ENCODE measurements around the gene WDR70. TPM values are rescaled to one million over a fixed set of nuclear protein-coding genes. Genes with fewer than 3 reads are reported as not detected.

Gene WDR70
- total and polyA plus RNA-seq, 7 donors = 8.4 to 36.4 (median 25.5) TPM

- TF ChIP-seq POLR2AphosphoS5 (IDR thresholded peaks at IDR 0.05) = no peak
- no peak for TF ChIP-seq POLR2A (IDR thresholded peaks at IDR 0.05)
- TF ChIP-seq, protein P1, sequence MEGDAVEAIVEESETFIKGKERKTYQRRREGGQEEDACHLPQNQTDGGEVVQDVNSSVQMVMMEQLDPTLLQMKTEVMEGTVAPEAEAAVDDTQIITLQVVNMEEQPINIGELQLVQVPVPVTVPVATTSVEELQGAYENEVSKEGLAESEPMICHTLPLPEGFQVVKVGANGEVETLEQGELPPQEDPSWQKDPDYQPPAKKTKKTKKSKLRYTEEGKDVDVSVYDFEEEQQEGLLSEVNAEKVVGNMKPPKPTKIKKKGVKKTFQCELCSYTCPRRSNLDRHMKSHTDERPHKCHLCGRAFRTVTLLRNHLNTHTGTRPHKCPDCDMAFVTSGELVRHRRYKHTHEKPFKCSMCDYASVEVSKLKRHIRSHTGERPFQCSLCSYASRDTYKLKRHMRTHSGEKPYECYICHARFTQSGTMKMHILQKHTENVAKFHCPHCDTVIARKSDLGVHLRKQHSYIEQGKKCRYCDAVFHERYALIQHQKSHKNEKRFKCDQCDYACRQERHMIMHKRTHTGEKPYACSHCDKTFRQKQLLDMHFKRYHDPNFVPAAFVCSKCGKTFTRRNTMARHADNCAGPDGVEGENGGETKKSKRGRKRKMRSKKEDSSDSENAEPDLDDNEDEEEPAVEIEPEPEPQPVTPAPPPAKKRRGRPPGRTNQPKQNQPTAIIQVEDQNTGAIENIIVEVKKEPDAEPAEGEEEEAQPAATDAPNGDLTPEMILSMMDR (IDR thresholded peaks at IDR 0.05) = no peak
- no peak for TF ChIP-seq EP300 (IDR thresholded peaks at IDR 0.05)
- H3K27me3 ChIP-seq = no peaks in the 10 kb centered on the region
- peaks cover 0 to 10% (median 0%) of the 10 kb centered on the region in 4 donors for H3K36me3 ChIP-seq
- intact Hi-C loops (cut with DNase I) = no loop called here
- no peak for DNase-seq
- H3K4me3 ChIP-seq = no peak overlapping the region
- no peaks in the 10 kb centered on the region for H3K4me1 ChIP-seq
- H3K9me3 ChIP-seq = no peaks in the 10 kb centered on the region
- 67 to 87% methylated on average over 3 of the region's 3 CpGs for WGBS, 2 donors
- no peak overlapping the region for H3K27ac ChIP-seq
These were observed 316.5 kb downstream of the WDR70 start for GRCh38 chr5:37695647-37696046.

DNA sequence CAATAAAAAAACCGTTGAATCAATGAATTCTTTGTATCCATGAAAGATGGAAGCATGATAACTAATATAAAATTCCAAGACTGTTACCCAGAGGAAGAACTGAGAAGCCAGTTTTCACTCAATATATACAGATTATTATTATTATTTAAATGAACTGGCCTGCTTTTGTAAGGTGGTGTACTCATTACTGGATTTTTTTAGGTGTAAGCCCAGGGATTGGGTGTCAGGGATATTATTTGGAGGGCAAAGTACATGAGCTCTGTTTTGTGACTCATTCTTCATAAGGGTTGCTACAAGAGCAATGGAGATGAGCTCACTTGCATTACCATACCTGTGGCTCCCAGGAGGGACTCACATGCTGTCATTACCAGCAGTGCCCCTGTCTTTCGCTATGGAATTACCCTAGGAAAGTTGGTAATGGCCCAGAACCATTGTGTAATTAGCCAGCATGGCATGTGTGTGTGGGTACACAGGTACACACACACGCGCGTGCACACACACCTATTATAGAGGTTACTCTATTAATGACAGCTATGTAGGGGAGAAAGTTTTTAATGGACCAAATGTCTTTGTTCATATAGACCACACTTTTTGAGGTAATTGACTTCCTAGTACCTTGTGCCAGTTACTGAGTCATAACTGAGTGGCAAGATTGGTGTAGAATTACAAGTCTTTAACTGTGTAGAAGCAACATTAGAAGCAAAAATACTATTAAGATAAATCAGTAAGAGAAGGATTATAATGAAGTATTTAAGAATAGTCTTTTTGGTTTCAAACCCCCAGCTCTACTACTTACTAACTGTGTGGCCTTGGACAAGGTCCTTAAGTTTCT lies 317.3 kb downstream of the WDR70 start:
- Histone ChIP-seq H3K27ac (no peak overlapping the region), H3K4me3 (no peak overlapping the region), H3K36me3 (peaks cover 0 to 10% (median 0%) of the 10 kb centered on the region in 4 donors), H3K4me1 (no peaks in the 10 kb centered on the region), H3K27me3 (no peaks in the 10 kb centered on the region), H3K9me3 (no peaks in the 10 kb centered on the region)
- 89 to 96% methylated on average over 5 of the region's 5 CpGs for WGBS, 2 donors
- DNase-seq = no peak
- intact Hi-C loops (cut with DNase I) = no loop called here
- TF ChIP-seq EP300 (IDR thresholded peaks at IDR 0.05) (no peak), POLR2AphosphoS5 (IDR thresholded peaks at IDR 0.05) (no peak), POLR2A (IDR thresholded peaks at IDR 0.05) (no peak)
- TF ChIP-seq, protein P1 (IDR thresholded peaks at IDR 0.05) = no peak

- no peaks in the 10 kb centered on the region for H3K27me3 ChIP-seq
- H3K9me3 ChIP-seq = no peaks in the 10 kb centered on the region
- intact Hi-C loops (cut with DNase I) = no loop called here
- no peak overlapping the region for H3K27ac ChIP-seq
- TF ChIP-seq EP300 (IDR thresholded peaks at IDR 0.05) (no peak), POLR2AphosphoS5 (IDR thresholded peaks at IDR 0.05) (no peak), POLR2A (IDR thresholded peaks at IDR 0.05) (no peak)
- TF ChIP-seq, protein P1 (IDR thresholded peaks at IDR 0.05) = no peak
- peaks cover 0 to 10% (median 0%) of the 10 kb centered on the region in 4 donors for H3K4me1 ChIP-seq
- WGBS, 2 donors = 47 to 49% methylated on average over 2 of the region's 2 CpGs
- no peak for DNase-seq
- H3K4me3 ChIP-seq = no peak overlapping the region
- H3K36me3 ChIP-seq = peaks cover 0 to 10% (median 0%) of the 10 kb centered on the region in 4 donors
These were observed 322.8 kb downstream of the WDR70 start for GRCh38 chr5:37701868-37702267.

DNA sequence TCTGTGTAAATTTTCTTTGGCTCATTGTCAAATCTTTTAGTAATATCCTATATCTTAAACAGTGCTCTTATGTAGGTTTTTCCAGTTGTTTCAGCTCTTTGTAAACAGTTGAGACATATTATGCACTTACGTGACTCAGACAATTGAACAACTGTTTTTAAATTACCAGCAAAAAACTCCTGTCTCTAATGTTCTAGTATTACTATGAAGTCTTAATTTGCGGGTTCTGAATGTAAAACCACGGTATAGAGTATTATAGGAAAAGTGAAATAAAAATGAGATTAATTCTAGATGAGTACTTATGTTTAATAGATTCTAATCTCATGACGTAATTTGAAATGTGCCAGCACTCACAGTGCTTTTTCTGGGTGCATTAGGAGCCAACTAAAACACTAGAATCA lies 324.7 kb downstream of the WDR70 start:
- H3K27ac ChIP-seq = no peak overlapping the region
- peaks cover 0 to 1% (median 0%) of the 10 kb centered on the region in 4 donors for H3K36me3 ChIP-seq
- peaks cover 0 to 10% (median 0%) of the 10 kb centered on the region in 4 donors for H3K4me1 ChIP-seq
- 90 to 91% methylated on average over 4 of the region's 4 CpGs for WGBS, 2 donors
- intact Hi-C loops (cut with DNase I) = no loop called here
- no peaks in the 10 kb centered on the region for H3K27me3 ChIP-seq
- TF ChIP-seq, protein P1 (IDR thresholded peaks at IDR 0.05) = no peak
- TF ChIP-seq POLR2AphosphoS5 (IDR thresholded peaks at IDR 0.05) (no peak), EP300 (IDR thresholded peaks at IDR 0.05) (no peak), POLR2A (IDR thresholded peaks at IDR 0.05) (no peak)
- H3K9me3 ChIP-seq = no peaks in the 10 kb centered on the region
- no peak for DNase-seq
- no peak overlapping the region for H3K4me3 ChIP-seq

All from sigmoid colon (tissue), 7 donors.